ENCODE data around the gene FSTL4. TPM values are rescaled to one million over a fixed set of nuclear protein-coding genes. Genes with fewer than 3 reads are reported as not detected.

Gene FSTL4
- polyA plus RNA-seq, 1 donor (not counting 4 experiments of a cell fraction or from before 2014, with no cell fraction given) = 1.7 TPM

GRCh38 chr5:133226186-133226585 is 386.2 kb downstream of the FSTL4 start:
- H3K27ac ChIP-seq (ENCODE audit: control insufficient read depth, insufficient read depth, low read length) = peak overlapping the region; percentile 82
- H3K9me1 ChIP-seq (ENCODE audit: control insufficient read depth, extremely low read depth, insufficient read depth, low read length) = no peaks in the 10 kb centered on the region
- FAIRE-seq (no peak), DNase-seq (ENCODE audit: low read depth, low spot score) (no peak)
- no peaks in the 10 kb centered on the region for H3K9me3 ChIP-seq (ENCODE audit: control insufficient read depth, low read depth, low read length)
- H3K27me3 ChIP-seq (ENCODE audit: control insufficient read depth, extremely low read depth, insufficient read depth, low read length) = no peaks in the 10 kb centered on the region
- no peaks in the 10 kb centered on the region for H3K36me3 ChIP-seq (ENCODE audit: control insufficient read depth in 2 of 2, extremely low read depth in 1 of 2, insufficient read depth in 2 of 2, low read length in 2 of 2)
- peaks cover 63% of the 10 kb centered on the region for H3K4me1 ChIP-seq (ENCODE audit: control insufficient read depth, extremely low read depth, insufficient read depth, low read length)
- peak overlapping the region; percentile 61 for H3K4me2 ChIP-seq (ENCODE audit: control insufficient read depth, extremely low read depth, insufficient read depth, low read depth, low read length)
- H3K4me3 ChIP-seq (ENCODE audit: control insufficient read depth in 2 of 3, extremely low read depth in 1 of 3, insufficient read depth in 2 of 3, low read depth in 1 of 3, low read length in 3 of 3) = no peak overlapping the region
- H2AFZ ChIP-seq (ENCODE audit: control insufficient read depth, low read length) = peak overlapping the region; percentile 4
- no peaks in the 10 kb centered on the region for H4K20me1 ChIP-seq (ENCODE audit: control insufficient read depth, extremely low read depth, insufficient read depth, low read length)
- peak overlapping the region; percentile 23 for H3K9ac ChIP-seq (ENCODE audit: control insufficient read depth, extremely low read depth, insufficient read depth, low read length)
- no peak for TF ChIP-seq CTCF (optimal IDR thresholded peaks at IDR 0.05 in 1 of 3, IDR thresholded peaks at IDR 0.05 in 1 of 3, conservative IDR thresholded peaks at IDR 0.05 in 1 of 3; ENCODE audit: extremely low read depth in 1 of 3, insufficient read depth in 2 of 3, low read length in 3 of 3)
- no peak for TF ChIP-seq EZH2 (IDR thresholded peaks at IDR 0.05; ENCODE audit: low read length)
- dilution Hi-C loops (cut with MboI; ENCODE audit: extremely low pct_ligation_motif_present, low sequenced_read_pairs) = no loop called here
- no peaks in the 10 kb centered on the region for H3K79me2 ChIP-seq (ENCODE audit: control insufficient read depth, insufficient read depth, low read length)

DNA sequence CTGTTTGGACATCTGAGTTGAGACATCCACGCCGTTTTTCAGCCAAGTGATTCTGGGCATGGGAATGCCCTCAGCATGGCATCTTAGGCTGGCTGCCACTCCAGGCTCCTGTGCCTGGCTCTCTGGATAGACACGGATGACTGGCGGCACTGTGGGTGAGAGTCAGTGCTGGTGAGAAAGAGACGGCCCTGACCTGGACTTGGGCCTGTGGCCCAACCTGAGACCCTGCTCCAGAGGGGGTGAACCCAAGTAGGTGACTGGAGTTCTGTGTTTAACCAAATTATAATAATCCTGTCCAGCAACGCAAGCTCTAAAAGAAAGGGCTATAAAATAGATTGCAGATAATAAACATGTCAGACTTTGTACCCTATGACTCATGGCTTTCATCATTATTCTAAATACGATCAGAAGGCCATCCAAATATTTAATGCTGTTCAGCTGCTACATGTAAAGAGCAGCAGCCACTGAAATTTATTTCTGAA is 386.6 kb downstream of the FSTL4 start:
- Histone ChIP-seq H3K36me3 (ENCODE audit: control insufficient read depth in 2 of 2, extremely low read depth in 1 of 2, insufficient read depth in 2 of 2, low read length in 2 of 2) (no peaks in the 10 kb centered on the region), H3K79me2 (ENCODE audit: control insufficient read depth, insufficient read depth, low read length) (no peaks in the 10 kb centered on the region), H3K9ac (ENCODE audit: control insufficient read depth, extremely low read depth, insufficient read depth, low read length) (peak overlapping the region; percentile 45), H3K4me3 (ENCODE audit: control insufficient read depth in 2 of 3, extremely low read depth in 1 of 3, insufficient read depth in 2 of 3, low read depth in 1 of 3, low read length in 3 of 3) (no peak overlapping the region), H2AFZ (ENCODE audit: control insufficient read depth, low read length) (peak overlapping the region; percentile 74), H3K9me3 (ENCODE audit: control insufficient read depth, low read depth, low read length) (no peaks in the 10 kb centered on the region), H3K4me2 (ENCODE audit: control insufficient read depth, extremely low read depth, insufficient read depth, low read depth, low read length) (peak overlapping the region; percentile 61), H3K27me3 (ENCODE audit: control insufficient read depth, extremely low read depth, insufficient read depth, low read length) (no peaks in the 10 kb centered on the region), H3K27ac (ENCODE audit: control insufficient read depth, insufficient read depth, low read length) (peak overlapping the region; percentile 82), H4K20me1 (ENCODE audit: control insufficient read depth, extremely low read depth, insufficient read depth, low read length) (no peaks in the 10 kb centered on the region), H3K4me1 (ENCODE audit: control insufficient read depth, extremely low read depth, insufficient read depth, low read length) (peaks cover 58% of the 10 kb centered on the region), H3K9me1 (ENCODE audit: control insufficient read depth, extremely low read depth, insufficient read depth, low read length) (no peaks in the 10 kb centered on the region)
- TF ChIP-seq EZH2 (IDR thresholded peaks at IDR 0.05; ENCODE audit: low read length) (no peak), CTCF (optimal IDR thresholded peaks at IDR 0.05 in 1 of 3, IDR thresholded peaks at IDR 0.05 in 1 of 3, conservative IDR thresholded peaks at IDR 0.05 in 1 of 3; ENCODE audit: extremely low read depth in 1 of 3, insufficient read depth in 2 of 3, low read length in 3 of 3) (no peak)
- DNase-seq (ENCODE audit: low read depth, low spot score) (no peak), FAIRE-seq (peak; percentile 46)
- dilution Hi-C loops (cut with MboI; ENCODE audit: extremely low pct_ligation_motif_present, low sequenced_read_pairs) = no loop called here

All from keratinocyte (primary cell).